Left ventricle myocardium superior (tissue), 1 donor: ENCODE measurements around the gene ANKS1B. TPM values are rescaled to one million over a fixed set of nuclear protein-coding genes. Genes with fewer than 3 reads are reported as not detected.
"Not testable (repeated sequence)": the region's sequence is repeated elsewhere in the genome, so short reads cannot be mapped to it uniquely, and the experiment has no call there.

Experiments
- ATAC-seq: fragments of 200-7000 bp; cut with Tn5 transposase; one replicate; pipeline ENCODE4 v1.9.1; 2020; ENCODE audit warnings: mild to moderate bottlenecking, moderate library complexity
- DNase-seq: peaks from one replicate; pipeline ENCODE4 v3.0.0-alpha.2; 2020
- intact Hi-C: fragments of 100-400 bp; cut with micrococcal nuclease; formaldehyde crosslinking; loops from one replicate; pipeline ENCODE4 v1.11.0; 2022
- total RNA-seq: library from RNA; stranded (reverse); fragmentation: NEBNext Ultra II Directional; extraction: Animal tissue kit (Norgen Biotek cat#: 25700); gene quantifications from one replicate; pipeline ENCODE4 v1.2.1, GENCODE V29; 2021
- donor health status: DM: no; HTN: yes; CAD: no; lungs with severe emphysema.

ANKS1B gene
- total RNA-seq, 1 donor from 2014 or later = 2.5 TPM

GRCh38 chr12:98763656-98764055 lies 1221.1 kb downstream of the ANKS1B start:
- ATAC-seq (no peak), DNase-seq (no peak)
- intact Hi-C loops = no loop called here

GRCh38 chr12:98758331-98758730 lies 1226.4 kb downstream of the ANKS1B start:
- ATAC-seq (no peak), DNase-seq (peak; percentile 49)
- intact Hi-C loops = no loop called here

GRCh38 chr12:98757455-98757854 lies 1227.3 kb downstream of the ANKS1B start:
- DNase-seq = no peak
- intact Hi-C loops = no loop called here
- no peak for ATAC-seq

GRCh38 chr12:98755855-98756254 lies 1228.9 kb downstream of the ANKS1B start:
- DNase-seq, ATAC-seq, intact Hi-C loops: not testable (repeated sequence)

- DNase-seq (no peak), ATAC-seq (no peak)
- intact Hi-C loops = no loop called here
Observed at GRCh38 chr12:98754095-98754494, 1230.6 kb downstream of the ANKS1B start.

GRCh38 chr12:98752726-98753125 lies 1232.0 kb downstream of the ANKS1B start:
- intact Hi-C loops = no loop called here
- ATAC-seq = no peak

GRCh38 chr12:98751580-98752115 lies 1233.1 kb downstream of the ANKS1B start:
- ATAC-seq = no peak
- no peak for DNase-seq
- intact Hi-C loops = no loop called here

More at GRCh38 chr12:98752726-98753125, 1232.0 kb downstream of the ANKS1B start:
- DNase-seq = no peak

GRCh38 chr12:98750511-98750910 lies 1234.2 kb downstream of the ANKS1B start:
- ATAC-seq = no peak
- intact Hi-C loops = no loop called here
- no peak for DNase-seq

GRCh38 chr12:98748463-98748862 lies 1236.3 kb downstream of the ANKS1B start:
- DNase-seq (no peak), ATAC-seq (no peak)
- intact Hi-C loops = no loop called here

- ATAC-seq (peak; percentile 51), DNase-seq (peak; percentile 37)
- intact Hi-C loops = no loop called here
Observed at GRCh38 chr12:98745578-98746391, 1239.0 kb downstream of the ANKS1B start.

GRCh38 chr12:98744680-98745079 lies 1240.1 kb downstream of the ANKS1B start:
- peak; percentile 39 for DNase-seq
- no peak for ATAC-seq
- intact Hi-C loops = no loop called here

GRCh38 chr12:98743362-98743953 lies 1241.3 kb downstream of the ANKS1B start:
- intact Hi-C loops = no loop called here
- DNase-seq (no peak), ATAC-seq (no peak)

- no peak for DNase-seq
- no peak for ATAC-seq
- intact Hi-C loops = no loop called here
Observed at GRCh38 chr12:98741556-98742265, 1243.0 kb downstream of the ANKS1B start.

GRCh38 chr12:98741196-98741555 lies 1243.6 kb downstream of the ANKS1B start:
- intact Hi-C loops = no loop called here
- DNase-seq = no peak
- no peak for ATAC-seq

GRCh38 chr12:98740751-98741150 lies 1244.0 kb downstream of the ANKS1B start:
- intact Hi-C loops = no loop called here
- no peak for DNase-seq
- no peak for ATAC-seq

GRCh38 chr12:98738539-98738938 lies 1246.2 kb downstream of the ANKS1B start:
- intact Hi-C loops = no loop called here
- DNase-seq (no peak), ATAC-seq (no peak)

GRCh38 chr12:98738002-98738401 lies 1246.7 kb downstream of the ANKS1B start:
- ATAC-seq = no peak
- intact Hi-C loops = no loop called here

GRCh38 chr12:98737322-98737712 lies 1247.4 kb downstream of the ANKS1B start:
- intact Hi-C loops = no loop called here
- no peak for ATAC-seq

More at GRCh38 chr12:98738002-98738401, 1246.7 kb downstream of the ANKS1B start:
- no peak for DNase-seq

GRCh38 chr12:98736352-98737321 lies 1248.1 kb downstream of the ANKS1B start:
- DNase-seq (no peak), ATAC-seq (no peak)
- intact Hi-C loops = no loop called here

More at GRCh38 chr12:98737322-98737712, 1247.4 kb downstream of the ANKS1B start:
- no peak for DNase-seq
